Right forelimb (tissue), 1 donor: ENCODE results near the gene SIK3.

Experiments used
- DNase-seq: peaks from one replicate; pipeline ENCODE4 v3.0.0-alpha.2; 2018

SIK3 gene

GRCh38 chr11:117002639-117003299, 95.5 kb downstream of the SIK3 start:
- no peak for DNase-seq

GRCh38 chr11:117000014-117000737, 98.1 kb downstream of the SIK3 start:
- no peak for DNase-seq

- no peak for DNase-seq
Measured at GRCh38 chr11:116997071-116997470, 101.2 kb downstream of the SIK3 start.

- DNase-seq = no peak
Measured at GRCh38 chr11:116994195-116994594, 104.0 kb downstream of the SIK3 start.

GRCh38 chr11:116993599-116993998, 104.6 kb downstream of the SIK3 start:
- peak; percentile 56 for DNase-seq

- DNase-seq = no peak
Measured at GRCh38 chr11:116991491-116991890, 106.7 kb downstream of the SIK3 start.

- no peak for DNase-seq
Measured at GRCh38 chr11:116990811-116991210, 107.4 kb downstream of the SIK3 start.

GRCh38 chr11:116990061-116990473, 108.2 kb downstream of the SIK3 start:
- DNase-seq = no peak

- no peak for DNase-seq
Measured at GRCh38 chr11:116989184-116989583, 109.0 kb downstream of the SIK3 start.

GRCh38 chr11:116986521-116987105, 111.6 kb downstream of the SIK3 start:
- DNase-seq = no peak

- no peak for DNase-seq
Measured at GRCh38 chr11:116984589-116984988, 113.6 kb downstream of the SIK3 start.

GRCh38 chr11:116984186-116984585, 114.0 kb downstream of the SIK3 start:
- DNase-seq = no peak

- no peak for DNase-seq
Measured at GRCh38 chr11:116981266-116981885, 116.9 kb downstream of the SIK3 start.

GRCh38 chr11:116980136-116980793, 118.0 kb downstream of the SIK3 start:
- DNase-seq = no peak

- DNase-seq = no peak
Measured at GRCh38 chr11:116976941-116977570, 121.2 kb downstream of the SIK3 start.

- DNase-seq = no peak
Measured at GRCh38 chr11:116975661-116976060, 122.6 kb downstream of the SIK3 start.

- no peak for DNase-seq
Measured at GRCh38 chr11:116973270-116973669, 125.0 kb downstream of the SIK3 start.

- no peak for DNase-seq
Measured at GRCh38 chr11:116972691-116973090, 125.5 kb downstream of the SIK3 start.

- DNase-seq = no peak
Measured at GRCh38 chr11:116970485-116971292, 127.5 kb downstream of the SIK3 start.

GRCh38 chr11:116969694-116970093, 128.5 kb downstream of the SIK3 start:
- no peak for DNase-seq

- DNase-seq = no peak
Measured at GRCh38 chr11:116964269-116964668, 134.0 kb downstream of the SIK3 start.

GRCh38 chr11:116963813-116964212, 134.4 kb downstream of the SIK3 start:
- no peak for DNase-seq
